ENCODE results near the gene HAGHL.

Gene HAGHL

DNA sequence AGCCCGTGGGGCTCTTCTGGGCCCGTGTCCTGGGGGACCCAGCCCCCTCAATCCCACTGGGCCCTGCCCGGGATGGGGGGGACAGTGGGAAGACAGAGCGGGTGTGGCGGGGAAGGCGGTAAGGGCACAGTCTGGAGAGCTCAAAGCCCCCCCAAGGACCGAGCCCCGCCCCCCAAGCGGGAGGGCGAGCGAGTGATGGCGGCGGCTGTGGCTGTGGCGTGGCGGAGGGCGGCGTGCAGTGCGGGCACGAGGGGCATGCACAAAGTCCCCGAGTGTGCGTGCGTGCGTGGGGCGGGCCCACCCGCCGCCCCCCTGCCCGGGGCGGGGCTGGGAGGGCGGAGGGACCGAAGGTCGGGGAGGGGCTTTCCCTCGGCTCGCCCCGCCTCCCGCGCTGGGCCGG, 33.1 kb upstream of the HAGHL start:
- no peak for TF ChIP-seq ZFP30 (CRISPR knock-in tag; IDR thresholded peaks at IDR 0.05)
- TF ChIP-seq GLIS3 (CRISPR knock-in tag; IDR thresholded peaks at IDR 0.05), result no peak
- TF ChIP-seq SNAI2 (CRISPR knock-in tag; IDR thresholded peaks at IDR 0.05), result no peak
- no peak for TF ChIP-seq OSR1 (CRISPR knock-in tag; IDR thresholded peaks at IDR 0.05)
- TF ChIP-seq ZNF8 (CRISPR knock-in tag; IDR thresholded peaks at IDR 0.05), result no peak
- TF ChIP-seq, protein P1, sequence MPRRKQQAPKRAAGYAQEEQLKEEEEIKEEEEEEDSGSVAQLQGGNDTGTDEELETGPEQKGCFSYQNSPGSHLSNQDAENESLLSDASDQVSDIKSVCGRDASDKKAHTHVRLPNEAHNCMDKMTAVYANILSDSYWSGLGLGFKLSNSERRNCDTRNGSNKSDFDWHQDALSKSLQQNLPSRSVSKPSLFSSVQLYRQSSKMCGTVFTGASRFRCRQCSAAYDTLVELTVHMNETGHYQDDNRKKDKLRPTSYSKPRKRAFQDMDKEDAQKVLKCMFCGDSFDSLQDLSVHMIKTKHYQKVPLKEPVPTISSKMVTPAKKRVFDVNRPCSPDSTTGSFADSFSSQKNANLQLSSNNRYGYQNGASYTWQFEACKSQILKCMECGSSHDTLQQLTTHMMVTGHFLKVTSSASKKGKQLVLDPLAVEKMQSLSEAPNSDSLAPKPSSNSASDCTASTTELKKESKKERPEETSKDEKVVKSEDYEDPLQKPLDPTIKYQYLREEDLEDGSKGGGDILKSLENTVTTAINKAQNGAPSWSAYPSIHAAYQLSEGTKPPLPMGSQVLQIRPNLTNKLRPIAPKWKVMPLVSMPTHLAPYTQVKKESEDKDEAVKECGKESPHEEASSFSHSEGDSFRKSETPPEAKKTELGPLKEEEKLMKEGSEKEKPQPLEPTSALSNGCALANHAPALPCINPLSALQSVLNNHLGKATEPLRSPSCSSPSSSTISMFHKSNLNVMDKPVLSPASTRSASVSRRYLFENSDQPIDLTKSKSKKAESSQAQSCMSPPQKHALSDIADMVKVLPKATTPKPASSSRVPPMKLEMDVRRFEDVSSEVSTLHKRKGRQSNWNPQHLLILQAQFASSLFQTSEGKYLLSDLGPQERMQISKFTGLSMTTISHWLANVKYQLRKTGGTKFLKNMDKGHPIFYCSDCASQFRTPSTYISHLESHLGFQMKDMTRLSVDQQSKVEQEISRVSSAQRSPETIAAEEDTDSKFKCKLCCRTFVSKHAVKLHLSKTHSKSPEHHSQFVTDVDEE (CRISPR knock-in tag; IDR thresholded peaks at IDR 0.05), result no peak
- TF ChIP-seq, protein P2, sequence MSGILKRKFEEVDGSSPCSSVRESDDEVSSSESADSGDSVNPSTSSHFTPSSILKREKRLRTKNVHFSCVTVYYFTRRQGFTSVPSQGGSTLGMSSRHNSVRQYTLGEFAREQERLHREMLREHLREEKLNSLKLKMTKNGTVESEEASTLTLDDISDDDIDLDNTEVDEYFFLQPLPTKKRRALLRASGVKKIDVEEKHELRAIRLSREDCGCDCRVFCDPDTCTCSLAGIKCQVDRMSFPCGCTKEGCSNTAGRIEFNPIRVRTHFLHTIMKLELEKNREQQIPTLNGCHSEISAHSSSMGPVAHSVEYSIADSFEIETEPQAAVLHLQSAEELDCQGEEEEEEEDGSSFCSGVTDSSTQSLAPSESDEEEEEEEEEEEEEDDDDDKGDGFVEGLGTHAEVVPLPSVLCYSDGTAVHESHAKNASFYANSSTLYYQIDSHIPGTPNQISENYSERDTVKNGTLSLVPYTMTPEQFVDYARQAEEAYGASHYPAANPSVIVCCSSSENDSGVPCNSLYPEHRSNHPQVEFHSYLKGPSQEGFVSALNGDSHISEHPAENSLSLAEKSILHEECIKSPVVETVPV (CRISPR knock-in tag; IDR thresholded peaks at IDR 0.05), result no peak
- TF ChIP-seq ZFP3 (CRISPR knock-in tag; IDR thresholded peaks at IDR 0.05), result no peak
- TF ChIP-seq ZNF70 (CRISPR knock-in tag; IDR thresholded peaks at IDR 0.05), result no peak
- TF ChIP-seq, protein P3, sequence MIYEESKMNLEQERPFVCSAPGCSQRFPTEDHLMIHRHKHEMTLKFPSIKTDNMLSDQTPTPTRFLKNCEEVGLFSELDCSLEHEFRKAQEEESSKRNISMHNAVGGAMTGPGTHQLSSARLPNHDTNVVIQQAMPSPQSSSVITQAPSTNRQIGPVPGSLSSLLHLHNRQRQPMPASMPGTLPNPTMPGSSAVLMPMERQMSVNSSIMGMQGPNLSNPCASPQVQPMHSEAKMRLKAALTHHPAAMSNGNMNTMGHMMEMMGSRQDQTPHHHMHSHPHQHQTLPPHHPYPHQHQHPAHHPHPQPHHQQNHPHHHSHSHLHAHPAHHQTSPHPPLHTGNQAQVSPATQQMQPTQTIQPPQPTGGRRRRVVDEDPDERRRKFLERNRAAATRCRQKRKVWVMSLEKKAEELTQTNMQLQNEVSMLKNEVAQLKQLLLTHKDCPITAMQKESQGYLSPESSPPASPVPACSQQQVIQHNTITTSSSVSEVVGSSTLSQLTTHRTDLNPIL (CRISPR knock-in tag; IDR thresholded peaks at IDR 0.05; ENCODE audit: low read depth), result no peak
- TF ChIP-seq BACH2 (CRISPR knock-in tag; IDR thresholded peaks at IDR 0.05; ENCODE audit: borderline replicate concordance), result no peak
- TF ChIP-seq, protein P4, sequence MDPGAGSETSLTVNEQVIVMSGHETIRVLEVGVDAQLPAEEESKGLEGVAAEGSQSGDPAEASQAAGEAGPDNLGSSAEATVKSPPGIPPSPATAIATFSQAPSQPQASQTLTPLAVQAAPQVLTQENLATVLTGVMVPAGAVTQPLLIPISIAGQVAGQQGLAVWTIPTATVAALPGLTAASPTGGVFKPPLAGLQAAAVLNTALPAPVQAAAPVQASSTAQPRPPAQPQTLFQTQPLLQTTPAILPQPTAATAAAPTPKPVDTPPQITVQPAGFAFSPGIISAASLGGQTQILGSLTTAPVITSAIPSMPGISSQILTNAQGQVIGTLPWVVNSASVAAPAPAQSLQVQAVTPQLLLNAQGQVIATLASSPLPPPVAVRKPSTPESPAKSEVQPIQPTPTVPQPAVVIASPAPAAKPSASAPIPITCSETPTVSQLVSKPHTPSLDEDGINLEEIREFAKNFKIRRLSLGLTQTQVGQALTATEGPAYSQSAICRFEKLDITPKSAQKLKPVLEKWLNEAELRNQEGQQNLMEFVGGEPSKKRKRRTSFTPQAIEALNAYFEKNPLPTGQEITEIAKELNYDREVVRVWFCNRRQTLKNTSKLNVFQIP (CRISPR knock-in tag; IDR thresholded peaks at IDR 0.05; ENCODE audit: borderline replicate concordance, low read depth), result no peak
- TF ChIP-seq ZNF565 (CRISPR knock-in tag; conservative IDR thresholded peaks at IDR 0.05; ENCODE audit: low read depth), result no peak
- no peak for TF ChIP-seq PPARA (CRISPR knock-in tag; IDR thresholded peaks at IDR 0.05; ENCODE audit: borderline replicate concordance)
- TF ChIP-seq ZC3H10 (CRISPR knock-in tag; IDR thresholded peaks at IDR 0.05), result no peak
- TF ChIP-seq ARNTL (CRISPR knock-in tag; IDR thresholded peaks at IDR 0.05; ENCODE audit: borderline replicate concordance, low read depth), result no peak
- TF ChIP-seq TCF4 (CRISPR knock-in tag; IDR thresholded peaks at IDR 0.05; ENCODE audit: borderline replicate concordance), result no peak
- TF ChIP-seq ISL1 (CRISPR knock-in tag; IDR thresholded peaks at IDR 0.05), result no peak
- no peak for TF ChIP-seq RARB (CRISPR knock-in tag; IDR thresholded peaks at IDR 0.05)
- ATAC-seq, result no peak

DNA sequence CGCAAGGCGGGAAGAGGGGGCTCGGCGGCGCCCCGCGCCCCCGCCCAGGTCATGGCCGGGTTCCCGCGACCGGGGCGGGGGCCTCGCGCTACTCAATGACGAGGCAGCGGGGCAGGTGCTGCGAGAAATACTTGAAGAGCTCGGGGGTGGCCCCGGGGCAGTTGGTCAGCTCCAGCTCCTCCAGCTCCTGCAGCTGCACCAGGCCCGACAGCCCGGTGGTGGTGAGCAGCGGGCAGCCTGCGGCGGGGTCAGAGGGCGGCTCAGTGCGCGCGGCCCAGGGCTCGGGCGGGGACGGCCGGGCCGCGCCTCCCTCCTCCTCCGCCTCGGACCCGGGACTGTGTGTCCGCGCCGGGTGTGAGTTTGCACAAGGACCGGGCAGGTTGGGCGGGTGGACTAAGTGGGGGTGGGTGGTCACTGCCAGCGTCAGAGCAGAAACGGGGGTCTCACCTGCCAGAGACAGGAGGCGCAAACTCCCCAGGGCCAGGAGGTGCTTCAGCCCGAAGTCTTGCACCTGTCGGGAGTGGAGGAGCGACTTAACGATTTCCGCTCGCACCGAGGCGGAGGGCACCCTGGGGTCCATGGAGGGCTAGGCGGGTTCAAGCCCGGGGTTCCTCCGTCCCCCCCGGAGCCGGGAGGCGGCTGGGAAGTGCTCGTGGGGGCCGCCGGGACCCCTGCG, 32.6 kb upstream of the HAGHL start:
- ATAC-seq, result no peak

More for the DNA sequence above, 32.6 kb upstream of the HAGHL start:
- TF ChIP-seq TCF4 (CRISPR knock-in tag; IDR thresholded peaks at IDR 0.05; ENCODE audit: borderline replicate concordance), result no peak
- no peak for TF ChIP-seq ZFP30 (CRISPR knock-in tag; IDR thresholded peaks at IDR 0.05)
- TF ChIP-seq SNAI2 (CRISPR knock-in tag; IDR thresholded peaks at IDR 0.05), result no peak
- TF ChIP-seq ZNF565 (CRISPR knock-in tag; conservative IDR thresholded peaks at IDR 0.05; ENCODE audit: low read depth), result no peak
- no peak for TF ChIP-seq ARNTL (CRISPR knock-in tag; IDR thresholded peaks at IDR 0.05; ENCODE audit: borderline replicate concordance, low read depth)
- TF ChIP-seq, protein P5, sequence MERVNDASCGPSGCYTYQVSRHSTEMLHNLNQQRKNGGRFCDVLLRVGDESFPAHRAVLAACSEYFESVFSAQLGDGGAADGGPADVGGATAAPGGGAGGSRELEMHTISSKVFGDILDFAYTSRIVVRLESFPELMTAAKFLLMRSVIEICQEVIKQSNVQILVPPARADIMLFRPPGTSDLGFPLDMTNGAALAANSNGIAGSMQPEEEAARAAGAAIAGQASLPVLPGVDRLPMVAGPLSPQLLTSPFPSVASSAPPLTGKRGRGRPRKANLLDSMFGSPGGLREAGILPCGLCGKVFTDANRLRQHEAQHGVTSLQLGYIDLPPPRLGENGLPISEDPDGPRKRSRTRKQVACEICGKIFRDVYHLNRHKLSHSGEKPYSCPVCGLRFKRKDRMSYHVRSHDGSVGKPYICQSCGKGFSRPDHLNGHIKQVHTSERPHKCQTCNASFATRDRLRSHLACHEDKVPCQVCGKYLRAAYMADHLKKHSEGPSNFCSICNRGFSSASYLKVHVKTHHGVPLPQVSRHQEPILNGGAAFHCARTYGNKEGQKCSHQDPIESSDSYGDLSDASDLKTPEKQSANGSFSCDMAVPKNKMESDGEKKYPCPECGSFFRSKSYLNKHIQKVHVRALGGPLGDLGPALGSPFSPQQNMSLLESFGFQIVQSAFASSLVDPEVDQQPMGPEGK (CRISPR knock-in tag; IDR thresholded peaks at IDR 0.05; ENCODE audit: borderline replicate concordance), result no peak
- no peak for TF ChIP-seq TOX (CRISPR knock-in tag; IDR thresholded peaks at IDR 0.05; ENCODE audit: borderline replicate concordance)
- no peak for TF ChIP-seq CSDC2 (CRISPR knock-in tag; IDR thresholded peaks at IDR 0.05)

All from SK-N-SH treated with all-trans-retinoic acid at 6 μM for 48 hours (cell line).